ENCODE measurements around the gene SLC25A30.
A peak's percentile ranks its signal among the peaks of the same experiment; 100 is the strongest.

SLC25A30 gene

GRCh38 chr13:45417790-45418534 is at the start of gene SLC25A30:
SLC25A30 (minus strand) TSS chr13:45418373; CDS start chr13:45411425, 6,948 bp downstream.
- peak in 50 of 51 donors; percentile 29 to 91 (median 77) for DNase-seq

GRCh38 chr13:45466359-45466758 is 48.2 kb upstream of the SLC25A30 start:
- DNase-seq = no peak

GRCh38 chr13:45464687-45465453 is 46.7 kb upstream of the SLC25A30 start, which contains the start of gene COG3:
COG3 (plus strand) TSS chr13:45464939; CDS start chr13:45465037, 98 bp downstream.
- peak; percentile 45 to 97 (median 90) for DNase-seq

- peak in 4 of 51 donors; percentile 1 to 14 (median 6) for DNase-seq
These were observed 46.0 kb upstream of the SLC25A30 start for GRCh38 chr13:45464141-45464686.

GRCh38 chr13:45456196-45456972 is 38.2 kb upstream of the SLC25A30 start:
- no peak for DNase-seq

GRCh38 chr13:45454204-45454603 is 36.0 kb upstream of the SLC25A30 start:
- DNase-seq = no peak

- DNase-seq = no peak
These were observed 33.1 kb upstream of the SLC25A30 start for GRCh38 chr13:45451282-45451681.

- DNase-seq = no peak
These were observed 30.9 kb upstream of the SLC25A30 start for GRCh38 chr13:45448965-45449559.

GRCh38 chr13:45447050-45447661 is 29.0 kb upstream of the SLC25A30 start:
- DNase-seq = no peak

- DNase-seq = no peak
These were observed 28.0 kb upstream of the SLC25A30 start for GRCh38 chr13:45446181-45446580.

GRCh38 chr13:45445053-45445452 is 26.9 kb upstream of the SLC25A30 start:
- no peak for DNase-seq

- DNase-seq = no peak
These were observed 23.5 kb upstream of the SLC25A30 start for GRCh38 chr13:45441633-45442032.

GRCh38 chr13:45439781-45440462 is 21.7 kb upstream of the SLC25A30 start:
- no peak for DNase-seq

GRCh38 chr13:45439008-45439407 is 20.8 kb upstream of the SLC25A30 start:
- no peak for DNase-seq

- no peak for DNase-seq
These were observed 19.8 kb upstream of the SLC25A30 start for GRCh38 chr13:45437947-45438346.

- DNase-seq = no peak
These were observed 18.8 kb upstream of the SLC25A30 start for GRCh38 chr13:45436953-45437352.

- DNase-seq = no peak
These were observed 18.2 kb upstream of the SLC25A30 start for GRCh38 chr13:45436332-45436731.

GRCh38 chr13:45434556-45435371 is 16.6 kb upstream of the SLC25A30 start:
- DNase-seq = no peak

- no peak for DNase-seq
These were observed 15.2 kb upstream of the SLC25A30 start for GRCh38 chr13:45433381-45433790.
